PFSK-1 (cell line): ENCODE measurements around the gene WDR36.

Experiments used
- FOXP2 ChIP-seq: optimal IDR thresholded peaks from 2 replicates; pipeline ENCODE3; 2011; ENCODE audit warnings: borderline replicate concordance, control low read depth, inconsistent platforms; ENCODE audit not compliant: insufficient read depth; ENCODE audit errors: extremely low read length, extremely low read depth
- POLR2AphosphoS5 ChIP-seq: IDR thresholded peaks from 2 replicates; pipeline ENCODE4 v1.6.1; 2012; ENCODE audit warnings: low read depth, mild to moderate bottlenecking, control low read depth, low read length, moderate library complexity
- REST ChIP-seq, 2 experiments: IDR thresholded peaks; 2 replicates each; pipeline versions ENCODE4 v1.6.1 to v1.8.0; 2011 to 2012; ENCODE audit warnings: low read depth in 2 of 2, low read length in 2 of 2, control low read depth in 1 of 2, inconsistent platforms in 1 of 2, mild to moderate bottlenecking in 1 of 2, moderate library complexity in 1 of 2; ENCODE audit not compliant: insufficient read depth in 1 of 2
- SIN3A ChIP-seq: IDR thresholded peaks from 2 replicates; pipeline ENCODE4 v1.6.1; 2012; ENCODE audit warnings: mild to moderate bottlenecking, low read length, moderate library complexity, borderline replicate concordance; ENCODE audit not compliant: insufficient read depth
- TAF1 ChIP-seq: IDR thresholded peaks from 2 replicates; pipeline ENCODE4 v1.6.1; 2012; ENCODE audit warnings: low read length, control low read depth, borderline replicate concordance; ENCODE audit not compliant: insufficient read depth

Gene WDR36

GRCh38 chr5:111069839-111070238, 22.3 kb upstream of the WDR36 start:
- TF ChIP-seq POLR2AphosphoS5 (no peak), REST (IDR thresholded peaks at IDR 0.05; ENCODE audit: insufficient read depth in 1 of 2, low read depth in 2 of 2, low read length in 2 of 2) (no peak), FOXP2 (no peak), SIN3A (no peak), TAF1 (no peak)

GRCh38 chr5:111070272-111071134, 21.6 kb upstream of the WDR36 start:
- no peak for TF ChIP-seq SIN3A
- TF ChIP-seq POLR2AphosphoS5: no peak
- no peak for TF ChIP-seq FOXP2
- TF ChIP-seq REST (IDR thresholded peaks at IDR 0.05; ENCODE audit: insufficient read depth in 1 of 2, low read depth in 2 of 2, low read length in 2 of 2): no peak
- no peak for TF ChIP-seq TAF1

- TF ChIP-seq REST (IDR thresholded peaks at IDR 0.05; ENCODE audit: insufficient read depth in 1 of 2, low read depth in 2 of 2, low read length in 2 of 2) (no peak), FOXP2 (no peak), TAF1 (no peak), SIN3A (no peak), POLR2AphosphoS5 (no peak)
Measured at GRCh38 chr5:111071413-111071812, 20.7 kb upstream of the WDR36 start, which contains the start of gene TSLP. Gene TSLP, plus strand, starts transcription at chr5:111071713. Its CDS starts 178 bp downstream, at chr5:111071891.

DNA sequence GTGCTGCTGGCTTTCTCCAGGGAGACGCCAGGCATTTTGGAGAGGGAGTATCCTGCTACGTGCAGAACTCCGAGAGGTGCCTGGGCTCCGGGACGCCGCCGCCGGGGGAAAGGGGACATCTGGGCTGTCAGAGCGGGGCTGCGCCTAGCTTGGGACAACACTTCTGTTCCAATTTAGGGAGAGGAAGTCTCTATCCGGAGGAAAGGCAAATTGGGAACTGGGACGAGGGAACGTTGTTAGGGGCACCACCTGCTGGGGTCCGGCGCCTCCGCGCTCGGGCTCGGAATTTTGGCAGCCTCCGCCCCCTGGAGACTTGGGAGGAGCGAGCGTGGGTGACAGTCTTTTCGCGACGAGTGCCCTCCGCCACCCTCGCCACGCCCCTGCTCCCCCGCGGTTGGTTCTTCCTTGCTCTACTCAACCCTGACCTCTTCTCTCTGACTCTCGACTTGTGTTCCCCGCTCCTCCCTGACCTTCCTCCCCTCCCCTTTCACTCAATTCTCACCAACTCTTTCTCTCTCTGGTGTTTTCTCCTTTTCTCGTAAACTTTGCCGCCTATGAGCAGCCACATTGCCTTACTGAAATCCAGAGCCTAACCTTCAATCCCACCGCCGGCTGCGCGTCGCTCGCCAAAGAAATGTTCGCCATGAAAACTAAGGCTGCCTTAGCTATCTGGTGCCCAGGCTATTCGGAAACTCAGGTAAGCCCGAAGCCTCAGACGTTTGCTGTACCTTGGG, 19.0 kb upstream of the WDR36 start:
- TF ChIP-seq POLR2AphosphoS5: no peak
- no peak for TF ChIP-seq REST (IDR thresholded peaks at IDR 0.05; ENCODE audit: insufficient read depth in 1 of 2, low read depth in 2 of 2, low read length in 2 of 2)
- TF ChIP-seq SIN3A: no peak
- TF ChIP-seq TAF1: no peak
- no peak for TF ChIP-seq FOXP2

DNA sequence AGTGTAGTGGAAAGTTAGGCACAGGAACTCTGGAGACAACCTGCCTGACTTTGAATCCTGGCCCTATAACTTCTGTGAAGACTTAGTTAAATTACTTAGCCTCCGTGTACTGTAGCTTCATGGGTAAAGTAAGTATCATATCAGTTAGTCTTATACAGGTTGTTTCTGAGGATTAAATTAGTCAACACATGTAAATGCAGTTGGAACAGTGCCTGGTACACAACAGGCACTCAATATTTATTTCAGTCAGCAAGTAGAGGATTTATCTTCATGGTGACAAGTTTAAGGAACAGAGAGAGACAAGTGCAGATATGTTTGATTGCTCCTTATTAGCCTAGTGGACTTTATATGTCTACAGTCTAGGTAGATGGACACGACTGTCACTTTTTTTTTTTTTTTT, 17.9 kb upstream of the WDR36 start:
- no peak for TF ChIP-seq SIN3A
- TF ChIP-seq FOXP2: no peak
